Measurements from ENCODE around the gene GNL3L.

DNA sequence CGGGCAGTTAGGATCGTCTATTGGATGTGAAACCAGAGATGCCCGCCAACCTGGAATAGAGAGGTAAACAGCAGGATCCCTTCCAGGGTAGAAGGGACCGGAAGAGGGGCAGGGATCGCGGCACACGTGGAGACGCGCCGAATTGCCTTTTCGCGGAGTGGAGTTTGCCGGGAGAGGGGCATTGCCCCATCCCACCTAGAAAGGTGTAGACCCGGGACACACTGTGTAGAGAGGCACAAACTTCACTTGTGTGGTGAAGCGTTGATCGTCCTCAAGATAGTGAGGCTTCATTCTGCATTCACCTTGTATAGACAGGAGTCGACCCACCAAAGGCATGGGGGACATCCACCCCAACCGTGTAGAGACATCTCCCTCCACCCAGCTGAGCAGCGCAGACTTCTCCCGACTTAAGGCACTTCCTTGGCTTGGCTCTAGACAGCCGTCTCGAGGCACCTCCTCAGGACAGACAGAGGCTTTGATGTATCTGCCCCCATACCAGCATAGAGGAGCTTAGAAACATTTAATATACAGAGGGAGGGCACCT lies 410 bp downstream of the GNL3L start:
- TF ChIP-seq, protein P1, sequence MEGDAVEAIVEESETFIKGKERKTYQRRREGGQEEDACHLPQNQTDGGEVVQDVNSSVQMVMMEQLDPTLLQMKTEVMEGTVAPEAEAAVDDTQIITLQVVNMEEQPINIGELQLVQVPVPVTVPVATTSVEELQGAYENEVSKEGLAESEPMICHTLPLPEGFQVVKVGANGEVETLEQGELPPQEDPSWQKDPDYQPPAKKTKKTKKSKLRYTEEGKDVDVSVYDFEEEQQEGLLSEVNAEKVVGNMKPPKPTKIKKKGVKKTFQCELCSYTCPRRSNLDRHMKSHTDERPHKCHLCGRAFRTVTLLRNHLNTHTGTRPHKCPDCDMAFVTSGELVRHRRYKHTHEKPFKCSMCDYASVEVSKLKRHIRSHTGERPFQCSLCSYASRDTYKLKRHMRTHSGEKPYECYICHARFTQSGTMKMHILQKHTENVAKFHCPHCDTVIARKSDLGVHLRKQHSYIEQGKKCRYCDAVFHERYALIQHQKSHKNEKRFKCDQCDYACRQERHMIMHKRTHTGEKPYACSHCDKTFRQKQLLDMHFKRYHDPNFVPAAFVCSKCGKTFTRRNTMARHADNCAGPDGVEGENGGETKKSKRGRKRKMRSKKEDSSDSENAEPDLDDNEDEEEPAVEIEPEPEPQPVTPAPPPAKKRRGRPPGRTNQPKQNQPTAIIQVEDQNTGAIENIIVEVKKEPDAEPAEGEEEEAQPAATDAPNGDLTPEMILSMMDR (IDR thresholded peaks at IDR 0.05; ENCODE audit: borderline replicate concordance, extremely low read depth, low read length, poor library complexity, severe bottlenecking): no peak
- TF ChIP-seq EZH2 (IDR thresholded peaks at IDR 0.05; ENCODE audit: borderline replicate concordance, low read depth, low read length, severe bottlenecking): no peak
